GM12892 (cell line): Measurements from ENCODE around the gene MANEA.

ENCODE experiments used
- POLR2A ChIP-seq: IDR thresholded peaks from 2 replicates; pipeline ENCODE4 v1.6.1; 2011; ENCODE audit warnings: low read depth, low read length, control low read depth
- POLR2AphosphoS5 ChIP-seq: IDR thresholded peaks from 2 replicates; pipeline ENCODE4 v1.6.1; 2011; ENCODE audit warnings: low read depth, low read length, control low read depth
- TAF1 ChIP-seq: IDR thresholded peaks from 2 replicates; pipeline ENCODE4 v1.6.1; 2011; ENCODE audit warnings: low read depth, mild to moderate bottlenecking, control low read depth, low read length, borderline replicate concordance

GRCh38 chr6:95648636-95649035, 71.3 kb downstream of the MANEA start:
- TF ChIP-seq POLR2AphosphoS5 = no peak
- TF ChIP-seq TAF1 = no peak
- no peak for TF ChIP-seq POLR2A
